Hematopoietic multipotent progenitor cell treated with erythropoietin and hydrocortisone succinate and interleukin-3 and kit ligand, for 8 days (in vitro differentiated cells): ENCODE measurements around the gene UBE2S.
"Not testable (repeated sequence)": the region's sequence is repeated elsewhere in the genome, so short reads cannot be mapped to it uniquely, and the experiment has no call there.

ENCODE experiments used
- DNase-seq: peaks from one replicate; pipeline ENCODE4 v3.0.0-alpha.2; 2015

UBE2S gene

DNA sequence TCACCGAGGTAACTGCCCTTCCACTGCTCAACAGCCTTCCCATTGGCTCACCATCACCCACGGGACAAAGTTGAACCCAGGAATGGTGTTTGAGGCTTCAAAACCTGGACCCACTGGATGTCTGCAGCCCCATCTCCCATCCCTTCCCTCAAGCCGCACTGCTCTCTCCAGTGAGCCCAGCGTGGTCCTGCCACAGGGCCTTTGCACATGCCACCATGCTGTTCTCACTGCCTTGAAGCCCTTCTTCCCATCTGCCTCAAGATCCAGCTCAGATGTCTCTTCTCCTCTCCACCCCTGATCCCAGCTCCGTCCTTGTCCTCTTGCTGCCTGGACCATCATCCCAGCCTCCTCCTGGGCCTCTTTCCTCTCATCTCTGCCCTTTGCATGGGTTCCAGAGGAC is 31.5 kb upstream of the UBE2S start:
- no peak for DNase-seq

DNA sequence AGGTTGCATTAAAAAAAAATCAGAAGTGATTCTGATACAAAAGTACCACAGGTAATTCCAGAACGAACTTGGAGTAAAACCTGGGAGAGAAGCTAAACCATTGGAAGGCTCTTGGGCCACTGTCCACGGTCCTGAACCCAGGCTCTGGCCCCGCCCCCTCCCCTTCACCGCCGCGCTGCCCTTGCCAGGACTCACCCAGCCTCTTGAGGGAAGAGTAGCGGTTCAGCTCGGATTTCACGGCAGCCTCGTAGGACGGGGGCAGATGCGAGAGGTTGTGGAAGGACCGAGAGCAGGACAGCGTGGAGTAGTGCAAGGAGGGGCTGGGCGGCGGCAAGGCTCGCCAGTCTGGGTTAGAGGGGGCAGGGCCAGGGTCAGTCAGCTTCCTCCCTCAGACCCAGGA is 29.8 kb upstream of the UBE2S start:
- peak; percentile 65 for DNase-seq

DNA sequence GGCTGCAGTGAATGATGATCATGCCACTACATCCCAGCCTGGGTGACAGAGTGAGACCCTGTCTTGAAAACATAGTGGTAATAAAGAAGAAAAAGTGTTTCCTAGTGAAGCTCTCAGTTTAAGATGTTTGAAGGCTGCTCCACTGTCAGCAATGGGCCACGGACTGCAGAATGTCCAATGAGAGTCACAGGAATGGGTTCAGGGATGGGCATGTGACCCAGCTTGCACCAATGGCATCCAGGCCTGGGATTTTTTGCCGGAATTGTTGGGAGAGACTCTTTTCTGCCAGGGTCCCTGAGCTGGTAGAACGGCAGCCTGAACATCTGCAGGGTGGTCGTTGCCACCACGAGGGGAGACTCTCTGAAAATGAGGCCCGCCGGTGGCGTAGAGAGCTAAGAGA is 29.3 kb upstream of the UBE2S start:
- DNase-seq = no peak

DNA sequence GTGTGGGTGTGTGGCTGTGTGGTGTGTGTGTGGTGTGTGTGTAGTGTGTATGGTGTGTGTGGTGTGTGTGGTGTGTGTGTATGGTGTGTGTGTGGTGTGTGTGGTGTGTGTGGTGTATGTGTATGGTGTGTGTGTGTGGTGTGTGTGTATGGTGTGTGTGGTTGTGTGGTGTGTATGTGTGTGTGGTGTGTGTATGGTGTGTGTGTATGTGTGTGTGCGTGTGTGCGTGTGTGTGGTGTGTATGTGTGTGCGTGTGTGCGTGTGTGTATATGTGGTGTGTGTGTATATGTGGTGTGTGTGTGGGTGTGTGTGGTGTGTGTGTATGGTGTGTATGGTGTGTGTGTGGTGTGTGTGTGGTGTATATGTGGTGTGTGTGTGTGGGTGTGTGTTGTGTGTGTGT is 27.4 kb upstream of the UBE2S start:
- DNase-seq = no peak

DNA sequence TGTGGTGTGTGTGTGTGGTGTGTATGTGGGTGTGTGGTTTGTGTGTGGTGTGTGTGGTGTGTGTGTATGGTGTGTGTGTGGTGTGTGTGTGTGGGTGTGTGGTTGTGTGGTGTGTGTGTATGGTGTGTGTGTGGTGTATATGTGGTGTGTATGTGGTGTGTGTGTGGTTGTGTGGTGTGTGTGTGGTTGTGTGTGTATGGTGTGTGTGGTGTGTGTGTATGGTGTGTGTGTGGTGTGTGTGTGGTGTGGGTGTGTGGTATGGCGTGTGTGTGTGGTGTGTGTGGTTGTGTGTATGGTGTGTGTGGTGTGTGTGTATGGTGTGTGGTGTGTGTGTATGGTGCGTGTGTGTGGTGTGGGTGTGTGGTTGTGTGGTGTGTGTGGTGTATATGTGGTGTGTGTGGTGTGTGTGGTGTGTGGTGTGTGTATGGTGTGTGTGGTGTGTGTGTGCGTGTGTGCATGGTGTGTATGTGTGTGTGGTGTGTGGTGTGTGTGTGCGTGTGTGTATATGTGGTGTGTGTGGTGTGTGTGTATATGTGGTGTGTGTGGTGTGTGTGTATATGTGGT is 26.9 kb upstream of the UBE2S start:
- no peak for DNase-seq

DNA sequence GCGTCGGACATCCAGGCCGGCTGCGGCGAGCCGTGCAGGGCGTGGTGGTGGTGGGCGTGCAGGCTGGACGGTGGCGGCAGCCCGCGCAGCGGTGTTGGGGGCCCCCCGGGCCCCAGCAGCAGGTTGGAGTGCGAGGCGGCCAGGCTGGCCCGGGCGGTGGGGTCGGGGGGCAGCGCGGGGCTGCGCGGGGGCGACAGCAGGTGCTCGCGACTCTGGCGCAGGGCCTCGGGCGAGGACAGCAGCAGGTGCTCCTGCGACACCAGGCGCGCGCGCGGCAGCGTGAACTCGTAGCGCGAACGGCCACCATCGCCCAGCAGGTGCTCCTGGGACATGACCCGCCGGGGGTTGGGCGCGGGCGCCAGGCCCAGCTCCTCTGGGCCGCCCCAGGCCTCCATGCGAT is 25.7 kb upstream of the UBE2S start:
- DNase-seq = no peak

DNA sequence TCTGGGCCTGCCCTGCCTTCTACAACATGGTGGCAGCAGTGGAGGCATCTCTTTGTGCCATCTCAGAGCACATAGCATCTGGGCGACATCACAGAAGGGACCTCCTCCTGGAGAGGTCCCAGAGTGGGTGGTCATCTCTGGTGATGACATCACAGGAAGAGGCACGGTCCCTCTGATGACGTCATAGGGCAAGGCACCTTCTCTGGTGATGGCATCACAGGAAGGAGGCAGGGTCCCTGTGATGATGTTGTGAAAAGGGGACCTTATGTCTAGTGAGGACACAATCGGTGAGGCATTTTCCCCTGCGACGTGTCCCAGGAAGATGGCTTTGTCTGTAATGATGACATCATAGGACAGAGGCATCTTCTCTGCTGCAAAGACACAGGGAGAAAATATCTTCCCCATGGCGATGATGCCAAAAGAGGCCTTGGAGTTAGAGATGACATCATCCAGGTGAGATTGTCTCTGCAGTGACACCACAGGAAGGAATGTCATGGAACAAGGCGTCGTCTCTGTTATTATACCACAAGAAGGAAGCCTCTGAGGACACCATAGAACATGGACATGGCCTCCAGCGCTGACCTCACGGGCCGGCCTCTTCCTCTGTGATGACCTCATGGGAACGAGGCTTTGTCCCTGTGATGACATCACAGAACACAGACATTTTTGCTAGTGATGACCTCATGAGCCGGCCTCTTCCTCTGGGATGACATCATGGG is 24.8 kb upstream of the UBE2S start:
- no peak for DNase-seq

DNA sequence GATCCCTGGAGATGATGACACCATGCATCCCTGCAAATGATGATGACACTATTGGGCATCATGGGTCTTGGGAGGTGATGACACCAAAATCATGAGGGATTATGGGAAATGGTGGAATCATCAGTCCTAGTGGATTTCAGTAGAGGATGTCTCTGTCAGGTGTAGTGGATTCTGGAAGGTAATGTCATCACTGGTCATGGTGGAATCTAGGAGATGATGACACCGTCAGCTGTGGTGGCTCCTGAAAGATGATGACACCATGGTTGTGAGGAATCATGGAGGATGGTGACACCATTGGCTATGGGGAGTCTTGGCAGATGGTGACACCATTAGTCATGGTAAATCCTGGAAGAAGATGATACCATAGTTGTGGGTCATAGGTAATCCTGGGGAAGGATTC is 23.6 kb upstream of the UBE2S start:
- no peak for DNase-seq

DNA sequence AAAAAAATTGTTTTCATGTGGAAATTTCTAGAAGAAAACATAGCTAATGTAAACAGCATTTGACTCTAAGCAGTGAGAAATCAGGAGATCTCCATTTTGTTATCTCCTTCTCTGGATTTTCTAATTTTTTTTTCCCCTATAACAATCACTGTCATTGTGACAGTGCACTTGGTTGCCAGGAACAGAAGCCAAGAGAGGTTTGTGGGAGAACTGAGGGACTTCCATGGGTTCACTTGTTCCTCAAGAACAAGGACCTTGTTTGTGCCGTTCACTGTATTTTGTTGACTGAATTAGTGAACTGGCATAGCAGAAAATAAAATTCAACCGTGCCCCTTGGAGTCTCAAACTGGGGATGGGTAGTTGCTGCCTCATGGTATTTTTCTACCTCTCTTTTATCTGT is 18.5 kb upstream of the UBE2S start:
- no peak for DNase-seq

DNA sequence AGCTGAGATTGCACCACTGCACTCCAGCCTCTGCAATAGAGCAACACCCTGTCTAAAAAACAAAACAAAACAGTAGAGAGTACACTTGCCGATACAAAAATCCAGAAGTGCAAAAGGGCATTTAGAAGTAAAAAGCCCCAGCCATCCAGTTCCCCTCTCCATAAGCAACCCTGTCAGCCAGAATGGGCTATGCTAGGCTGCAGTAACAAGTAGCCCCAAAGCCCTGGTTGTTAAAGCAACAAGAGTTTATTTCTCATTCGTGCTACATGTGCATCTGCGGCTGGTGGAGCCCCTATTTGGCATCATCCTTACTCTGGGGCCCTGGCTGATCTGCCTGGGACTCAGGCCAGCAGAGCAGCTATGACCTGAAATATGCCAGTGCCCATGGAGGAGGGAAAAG is 16.9 kb upstream of the UBE2S start:
- no peak for DNase-seq

DNA sequence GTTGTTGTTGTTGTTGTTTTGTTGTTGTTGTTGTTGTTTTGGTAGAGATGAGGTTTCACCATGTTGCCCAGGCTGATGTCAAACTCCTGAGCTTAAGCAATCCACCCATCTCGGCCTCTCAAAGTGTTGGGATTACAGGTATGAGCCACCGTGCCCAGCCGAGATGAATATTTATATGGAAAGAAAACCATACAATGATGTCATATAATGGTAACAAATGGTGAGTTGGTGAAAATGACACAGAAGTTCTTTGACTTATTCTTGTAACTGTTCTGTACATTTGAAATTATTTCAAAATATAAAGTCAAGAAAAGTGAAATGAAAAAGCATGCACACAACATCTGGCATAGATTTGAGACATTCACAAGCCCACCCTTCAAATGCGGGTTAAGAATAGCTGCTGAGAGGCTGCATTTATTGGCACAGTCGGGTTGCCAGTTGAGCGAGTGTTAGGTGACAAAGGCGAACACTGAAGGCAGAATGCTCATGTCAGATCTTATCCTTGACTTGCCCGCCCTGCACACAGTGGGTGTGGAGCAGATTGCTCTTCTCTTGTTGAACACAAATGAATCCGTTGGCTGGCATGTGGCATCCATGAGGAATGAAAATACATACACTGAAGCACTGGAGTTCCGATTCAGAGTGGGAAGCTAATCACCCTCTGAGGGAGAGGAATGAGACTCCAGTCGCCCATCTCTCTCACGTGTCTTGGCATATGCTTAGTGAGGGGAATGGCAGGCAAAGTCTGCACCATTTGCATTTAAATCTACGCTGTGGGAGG is 15.8 kb upstream of the UBE2S start:
- DNase-seq = no peak

DNA sequence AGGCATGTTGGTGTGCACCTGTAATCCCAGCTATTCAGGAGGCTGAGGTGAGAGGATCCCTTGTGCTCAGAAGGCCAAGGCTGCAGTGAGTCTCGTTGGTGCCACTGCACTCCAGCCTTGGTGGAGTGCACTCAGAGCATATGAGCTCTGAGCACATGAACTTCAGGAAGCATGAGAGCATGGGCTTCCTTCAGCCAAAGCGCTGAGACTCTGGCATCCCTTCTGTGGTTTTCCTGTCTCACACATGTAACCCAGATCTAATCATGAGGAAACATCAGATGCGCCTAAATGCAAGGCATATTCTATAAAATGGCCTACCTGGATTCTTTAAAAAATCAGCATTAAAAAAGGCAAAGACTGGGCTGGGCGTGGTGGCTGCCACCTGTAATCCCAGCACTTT is 13.7 kb upstream of the UBE2S start:
- not testable (repeated sequence) for DNase-seq

DNA sequence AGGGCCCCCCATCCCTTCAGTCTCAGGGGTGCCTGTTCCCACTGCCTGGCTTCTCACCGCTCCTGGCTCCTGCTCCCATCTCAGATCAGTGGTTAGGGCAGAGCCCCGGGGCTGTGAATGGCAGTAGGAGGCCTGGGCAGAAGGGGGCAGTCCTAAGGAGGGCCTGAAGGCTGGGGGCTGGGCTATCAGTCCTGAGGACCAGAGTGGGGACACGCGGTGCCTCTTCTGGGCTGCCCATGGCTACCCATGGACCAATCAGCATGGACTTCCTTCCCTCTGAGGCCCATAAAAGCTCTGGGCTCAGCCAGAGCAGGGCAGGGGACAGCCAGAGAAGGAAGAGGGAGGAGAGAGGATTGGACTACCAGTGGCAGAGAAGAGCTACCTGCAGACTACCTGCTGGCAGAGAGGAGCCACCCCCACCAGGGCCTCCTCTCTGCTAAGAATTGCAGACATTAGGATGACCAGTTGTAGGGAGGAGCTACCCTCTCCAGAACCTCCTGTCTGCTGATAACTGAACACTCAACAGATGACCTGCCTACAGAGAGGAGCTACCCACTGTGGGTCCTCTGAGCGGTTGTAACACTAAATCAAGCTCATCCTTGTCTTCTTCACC is 12.1 kb upstream of the UBE2S start:
- no peak for DNase-seq

DNA sequence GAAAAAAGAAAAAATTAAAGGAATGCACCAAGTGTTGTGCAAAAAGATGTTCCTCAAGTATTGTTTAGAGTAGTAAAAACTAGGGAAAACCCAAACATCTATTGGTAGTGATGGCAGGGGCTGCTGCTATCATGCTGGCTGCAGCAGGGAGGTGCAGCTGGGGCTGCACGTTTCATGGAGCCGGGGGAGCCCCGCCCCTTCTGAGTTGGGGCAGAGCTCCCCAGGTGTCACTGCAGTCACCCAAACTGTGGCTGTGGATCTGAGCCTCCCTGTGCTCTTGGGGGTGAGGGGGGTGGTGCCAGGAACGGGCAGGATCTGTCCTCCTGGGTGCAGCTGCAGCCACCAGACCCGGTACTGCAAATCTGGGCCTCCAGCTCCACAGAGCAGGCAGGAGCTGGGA is 11.5 kb upstream of the UBE2S start:
- no peak for DNase-seq

DNA sequence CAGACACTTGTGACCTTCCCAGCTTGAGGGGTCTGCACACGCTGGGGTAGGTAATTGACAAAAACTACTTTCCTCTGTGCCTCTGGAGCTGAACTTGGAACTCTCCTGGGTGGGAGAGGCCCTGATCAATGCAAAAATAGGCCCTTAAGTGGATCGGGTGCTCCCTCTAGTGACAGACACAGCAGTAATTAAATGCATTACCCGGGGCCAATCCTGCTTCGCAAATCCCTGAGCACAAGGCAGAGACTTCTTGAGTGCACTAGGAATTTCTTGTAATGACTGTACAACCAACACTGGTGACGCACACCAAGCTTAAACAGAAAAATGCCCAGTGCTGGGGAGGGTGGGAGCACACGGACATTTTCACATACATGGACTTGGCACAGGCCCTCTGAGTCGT is 10.6 kb upstream of the UBE2S start:
- DNase-seq = peak; percentile 80

DNA sequence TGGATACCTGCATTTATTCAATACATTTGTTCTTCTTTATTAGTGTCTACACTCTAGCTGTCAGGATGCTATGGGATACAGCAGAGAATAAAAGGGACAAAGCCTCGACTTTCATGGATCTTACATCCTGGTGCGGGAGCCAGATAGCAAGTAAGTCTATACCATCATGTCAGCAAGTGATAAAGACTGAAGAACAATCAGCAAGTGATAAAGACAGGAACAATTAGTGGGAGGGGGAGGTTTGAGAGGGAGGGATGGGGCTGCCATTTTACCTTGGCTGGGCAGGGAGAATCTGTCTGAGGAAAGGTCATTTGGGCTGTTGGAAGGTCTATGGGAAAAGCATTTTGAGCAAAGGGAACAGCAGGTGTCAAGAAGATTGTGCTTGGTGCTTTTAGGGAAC is 2.6 kb upstream of the UBE2S start:
- DNase-seq = no peak

DNA sequence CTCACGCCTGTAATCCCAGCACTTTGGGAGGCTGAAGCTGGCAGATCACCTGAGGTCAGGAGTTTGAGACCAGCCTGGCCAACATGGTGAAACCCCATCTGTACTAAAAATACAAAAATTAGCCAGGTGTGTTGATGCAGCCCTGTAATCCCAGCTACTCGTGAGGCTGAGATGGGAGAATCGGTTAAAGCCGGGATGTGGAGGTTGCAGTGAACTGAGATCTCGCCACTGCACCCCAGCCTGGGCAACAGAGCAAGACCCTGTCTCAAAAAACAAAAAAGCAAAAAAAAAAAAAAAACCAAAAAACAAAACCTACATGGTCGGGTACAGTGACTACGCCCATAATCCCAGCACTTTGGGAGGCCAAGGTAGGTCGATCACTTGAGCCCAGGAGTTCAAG is 1.6 kb upstream of the UBE2S start:
- DNase-seq = not testable (repeated sequence)

DNA sequence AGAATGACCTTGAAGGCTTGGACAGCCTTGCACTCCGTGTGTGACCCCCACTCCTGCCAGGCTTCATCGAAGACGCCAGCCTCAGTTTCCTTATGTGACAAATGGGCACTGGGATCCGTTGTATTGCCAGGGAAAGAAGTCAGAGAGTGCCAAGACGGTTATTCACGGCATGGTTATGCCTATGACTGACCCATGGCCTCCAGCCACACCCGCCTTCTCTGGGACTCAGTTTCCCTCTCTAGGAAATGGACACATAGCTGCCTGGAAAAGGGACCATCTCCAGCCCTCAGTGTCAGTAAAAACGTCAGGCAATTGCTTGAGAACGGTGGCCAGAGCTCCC is 915 bp upstream of the UBE2S start:
- DNase-seq = no peak

DNA sequence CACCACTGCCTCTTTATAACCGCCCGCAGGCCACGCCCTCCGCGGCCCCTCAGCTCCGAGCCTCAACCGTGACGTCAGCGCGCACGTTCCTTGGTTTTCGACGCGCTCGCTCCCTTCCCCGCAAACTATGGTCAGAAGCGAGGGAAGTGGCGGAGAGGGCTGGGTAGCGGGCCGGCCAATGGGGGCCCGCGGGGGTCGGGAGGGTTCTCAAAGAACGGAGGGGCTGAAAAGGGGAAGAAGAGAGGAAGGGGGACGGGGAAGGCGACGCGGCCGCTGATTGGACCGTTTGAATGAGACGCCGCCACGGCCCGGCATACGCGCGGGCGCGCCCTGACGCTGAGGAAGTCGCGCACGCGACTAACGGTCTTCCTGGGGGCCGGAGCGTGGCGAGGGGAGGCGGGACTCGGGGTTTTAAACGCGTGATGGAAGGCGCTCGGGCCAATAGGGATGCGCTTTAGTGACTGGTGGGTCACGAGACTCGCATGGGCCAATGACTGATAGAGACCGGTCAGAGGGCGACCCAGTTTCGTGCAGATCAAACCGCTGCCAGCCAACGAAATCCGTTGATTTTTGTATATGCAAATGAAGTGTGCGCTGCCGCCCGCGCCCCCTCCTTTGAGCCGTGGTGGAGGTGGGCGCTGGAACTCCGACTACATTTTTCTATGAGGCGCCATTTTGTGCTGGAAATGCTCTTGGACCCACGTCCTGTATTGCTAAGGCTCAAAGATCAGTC is 378 bp upstream of the UBE2S start:
- DNase-seq = peak; percentile 99

DNA sequence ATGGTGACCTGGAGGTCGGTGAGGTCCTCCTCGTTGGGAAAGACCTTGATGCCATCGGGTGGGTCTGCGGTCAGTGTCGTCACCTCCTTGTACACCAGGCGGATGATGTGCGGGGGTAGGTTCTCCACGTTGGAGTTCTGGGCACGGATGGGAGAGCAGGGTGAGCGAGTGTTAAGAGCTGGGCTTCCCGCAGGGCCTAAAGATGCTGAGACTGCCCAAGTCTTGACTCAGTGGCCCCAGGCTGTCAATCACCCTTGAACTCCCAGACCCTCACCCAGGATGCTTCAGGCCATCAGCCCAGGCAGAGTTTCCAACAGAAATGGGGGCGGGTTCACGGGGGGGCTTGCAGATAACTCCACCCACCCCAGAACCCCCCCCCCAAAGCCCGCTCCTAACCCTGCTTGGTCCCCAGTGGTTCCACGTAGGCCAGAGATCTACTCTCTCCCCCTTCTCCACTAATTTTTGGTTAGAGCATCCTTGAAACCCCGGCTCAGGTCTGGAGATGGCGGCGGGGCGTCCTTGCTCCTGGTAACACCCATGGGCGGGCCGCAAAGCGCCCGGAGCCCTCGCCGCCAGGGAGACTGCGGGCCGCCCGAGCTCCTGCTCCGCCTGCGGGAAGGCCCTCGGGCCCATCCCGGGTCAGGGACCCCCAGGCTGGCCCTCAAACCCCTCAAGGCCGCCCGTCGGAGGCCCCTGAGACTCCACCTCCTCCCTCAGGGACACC is 600 bp downstream of the UBE2S start:
- peak; percentile 44 for DNase-seq

DNA sequence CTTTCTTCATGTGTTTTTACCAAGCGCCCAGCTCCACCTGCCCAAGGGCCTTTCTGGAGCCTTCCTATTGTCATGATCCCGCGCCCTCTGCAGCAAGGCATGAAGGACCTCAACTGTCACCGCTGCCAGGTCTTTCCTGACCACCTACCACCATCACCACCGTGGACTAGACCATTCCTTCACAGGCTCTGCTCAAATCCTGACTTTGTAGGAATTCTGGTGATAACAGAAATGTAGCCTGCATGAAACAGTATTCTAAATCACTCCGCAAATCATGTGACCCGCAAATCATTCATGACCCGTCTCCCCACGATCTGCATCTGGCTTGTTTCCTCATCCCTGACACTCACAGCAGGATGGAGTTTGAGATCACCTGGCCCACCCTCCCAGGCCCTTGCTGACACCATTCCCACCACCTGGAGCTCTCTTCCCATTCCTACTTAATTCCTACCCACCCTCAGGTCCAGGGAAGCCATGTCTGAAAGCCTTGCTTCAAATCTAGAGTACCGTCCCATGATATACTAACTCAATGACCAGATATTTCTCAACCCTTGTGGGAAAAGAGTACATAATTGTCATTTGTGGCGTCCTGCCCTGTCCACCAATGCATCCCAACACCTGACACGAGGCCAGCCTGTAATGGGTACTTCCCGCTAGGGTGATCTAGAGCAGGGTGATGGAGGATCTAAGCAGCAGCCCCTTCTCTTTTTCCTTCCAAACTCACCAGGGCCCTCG is 1.3 kb downstream of the UBE2S start:
- DNase-seq = no peak

DNA sequence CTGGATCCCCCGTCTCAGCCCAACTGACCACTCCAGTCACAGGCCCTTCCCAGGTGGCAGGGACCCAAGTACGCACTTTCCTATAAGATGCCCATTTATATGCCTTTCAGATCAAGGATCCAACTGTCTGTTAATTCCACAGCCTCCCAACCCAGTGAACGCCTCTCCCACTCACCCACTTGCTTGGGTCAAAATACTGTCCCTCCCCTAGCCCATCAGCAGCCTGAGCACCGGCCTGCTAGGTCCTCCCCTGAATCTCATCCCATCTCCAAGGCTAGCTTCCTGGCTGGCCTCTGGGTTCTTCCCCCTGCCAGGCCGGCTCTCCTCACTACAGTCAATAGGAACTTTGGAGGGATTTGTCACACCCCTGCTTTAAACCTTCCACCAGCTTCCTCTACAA is 1.9 kb downstream of the UBE2S start:
- no peak for DNase-seq
